CD4-positive, alpha-beta T cell (primary cell): ENCODE measurements around the gene TSC2. TPM values are rescaled to one million over a fixed set of nuclear protein-coding genes. Genes with fewer than 3 reads are reported as not detected.

Experiments used
- ATAC-seq: fragments of 200-7000 bp; cut with Tn5 transposase; one replicate; pipeline ENCODE4 v1.10.0; 2022; ENCODE audit warnings: mild to moderate bottlenecking; ENCODE audit not compliant: poor library complexity
- CTCF ChIA-PET: fragments of 350-600 bp; sonication (Branson Sonifier 250); formaldehyde crosslinking; loops from one replicate; lab custom pipeline; 2021; ENCODE audit warnings: antibody characterized with exemption, inconsistent platforms; lab: Charles Lee
- POLR2A ChIA-PET: fragments of 350-600 bp; sonication (Branson Sonifier 250); formaldehyde crosslinking; loops from one replicate; lab custom pipeline; 2021; ENCODE audit warnings: antibody characterized with exemption, inconsistent platforms; lab: Charles Lee
- DNase-seq, 14 experiments: peaks; one replicate each; pipeline ENCODE4 v3.0.0-alpha.2; 2013 to 2020; ENCODE audit warnings: mixed read lengths in 2 of 14
- H3K27ac ChIP-seq, 2 donors: one replicate each; pipeline versions ENCODE4 v1.5.1 to v1.7.0; 2013; ENCODE audit warnings: low read length in 2 of 2, low read depth in 1 of 2, mild to moderate bottlenecking in 1 of 2
- H3K27me3 ChIP-seq, 2 experiments: 1 replicate in 1 of 2; 2 replicates in 1 of 2; pipeline versions ENCODE4 v1.6.1 to v1.7.0; 2013; ENCODE audit warnings: low read length in 2 of 2, control low read depth in 1 of 2, mild to moderate bottlenecking in 1 of 2, moderate library complexity in 1 of 2; ENCODE audit not compliant: insufficient read depth in 2 of 2, control insufficient read depth in 1 of 2
- H3K36me3 ChIP-seq: one replicate; pipeline ENCODE4 v1.6.1; 2013; ENCODE audit warnings: low read length, control low read depth; ENCODE audit not compliant: insufficient read depth
- H3K4me1 ChIP-seq: one replicate; pipeline ENCODE4 v1.6.1; 2013; ENCODE audit warnings: low read length, control low read depth; ENCODE audit not compliant: insufficient read depth
- H3K4me3 ChIP-seq: one replicate; pipeline ENCODE4 v1.5.1; 2013; ENCODE audit warnings: mild to moderate bottlenecking, low read length, moderate library complexity
- H3K9me3 ChIP-seq, 2 experiments: 1 replicate in 1 of 2; 2 replicates in 1 of 2; pipeline versions ENCODE4 v1.6.1 to v1.7.0; 2013; ENCODE audit warnings: low read length in 2 of 2, mild to moderate bottlenecking in 2 of 2, control low read depth in 1 of 2, moderate library complexity in 1 of 2; ENCODE audit not compliant: control insufficient read depth in 1 of 2, insufficient read depth in 1 of 2
- H3K27ac Mint-ChIP-seq: one replicate; pipeline ENCODE4 v1.8.0; 2020; ENCODE audit warnings: mixed read lengths
- H3K27me3 Mint-ChIP-seq: one replicate; pipeline ENCODE4 v1.8.0; 2021; ENCODE audit warnings: mixed read lengths
- H3K36me3 Mint-ChIP-seq: one replicate; pipeline ENCODE4 v1.8.0; 2021; ENCODE audit warnings: low read depth, mixed read lengths
- H3K4me1 Mint-ChIP-seq: one replicate; pipeline ENCODE4 v1.8.0; 2021; ENCODE audit warnings: low read depth, mixed read lengths
- H3K4me3 Mint-ChIP-seq: one replicate; pipeline ENCODE4 v1.8.0; 2020; ENCODE audit warnings: mild to moderate bottlenecking, mixed read lengths
- H3K9me3 Mint-ChIP-seq: one replicate; pipeline ENCODE4 v1.8.0; 2020; ENCODE audit warnings: mixed read lengths
- CTCF ChIP-seq: fragments of 200-600 bp; IDR thresholded peaks from one replicate; pipeline ENCODE4 v1.8.0; 2022; ENCODE audit warnings: antibody characterized with exemption, mild to moderate bottlenecking
- intact Hi-C, 2 experiments: fragments of 100-400 bp; cut with DNase I in 1 of 2; cut with micrococcal nuclease in 1 of 2; formaldehyde crosslinking; loops; one replicate each; pipeline versions ENCODE4 v1.15.1 to v1.9.0; 2023 to 2025; cut with DNase I, micrococcal nuclease
- total RNA-seq, 174 experiments: library from RNA in 2 of 174; stranded (reverse) in 2 of 174; gene quantifications; one replicate each; pipeline ENCODE4 v1.2.3 and lab custom pipeline; 2021 to 2026

The TSC2 gene
- total RNA-seq, 2 experiments from 2014 or later: 83.0 to 85.0 TPM

- peaks cover 2% of the 10 kb centered on the region for H3K36me3 Mint-ChIP-seq
- ChIA-PET POLR2A (interaction anchor here (1.1 kb wide), 1 partner anchor 141 kb away, joined by 3 read pairs; no protein-coding TSS in a partner anchor), CTCF (no interaction called here)
- Histone ChIP-seq H3K36me3 (no peaks in the 10 kb centered on the region), H3K9me3 (no peaks in the 10 kb centered on the region), H3K4me3 (no peak overlapping the region), H3K27me3 (no peaks in the 10 kb centered on the region), H3K4me1 (peaks cover 18% of the 10 kb centered on the region), H3K27ac (no peak overlapping the region)
- no peak overlapping the region for H3K27ac Mint-ChIP-seq
- H3K4me1 Mint-ChIP-seq: peaks cover 12% of the 10 kb centered on the region
- H3K4me3 Mint-ChIP-seq: no peak overlapping the region
- TF ChIP-seq CTCF: no peak
- H3K27me3 Mint-ChIP-seq: no peaks in the 10 kb centered on the region
- H3K9me3 Mint-ChIP-seq: no peaks in the 10 kb centered on the region
- intact Hi-C loops: no loop called here
- DNase-seq: no peak
- no peak for ATAC-seq
Observed at GRCh38 chr16:2013527-2013926, 34.3 kb upstream of the TSC2 start.

GRCh38 chr16:2015117-2015946 lies 32.5 kb upstream of the TSC2 start:
- Mint-ChIP-seq H3K27ac (no peak overlapping the region), H3K9me3 (no peaks in the 10 kb centered on the region), H3K27me3 (peaks cover 6% of the 10 kb centered on the region), H3K36me3 (no peaks in the 10 kb centered on the region), H3K4me3 (no peak overlapping the region), H3K4me1 (peaks cover 2% of the 10 kb centered on the region)
- Histone ChIP-seq H3K27me3 (peaks cover 10 to 13% of the 10 kb centered on the region in 2 experiments), H3K27ac (no peak overlapping the region), H3K9me3 (no peaks in the 10 kb centered on the region), H3K4me1 (peaks cover 14% of the 10 kb centered on the region), H3K36me3 (no peaks in the 10 kb centered on the region), H3K4me3 (no peak overlapping the region)
- CTCF ChIA-PET: interaction anchor here (1.3 kb wide), 1 partner anchor 11 kb away, joined by 7 read pairs; no protein-coding TSS in a partner anchor
- no peak for TF ChIP-seq CTCF
- DNase-seq (no peak), ATAC-seq (no peak)
- intact Hi-C loops: no loop called here
- POLR2A ChIA-PET: no interaction called here

- Histone ChIP-seq H3K4me3 (no peak overlapping the region), H3K36me3 (no peaks in the 10 kb centered on the region), H3K9me3 (no peaks in the 10 kb centered on the region), H3K27ac (no peak overlapping the region), H3K4me1 (peaks cover 14% of the 10 kb centered on the region), H3K27me3 (peaks cover 15 to 18% of the 10 kb centered on the region in 2 experiments)
- TF ChIP-seq CTCF: no peak
- DNase-seq (no peak), ATAC-seq (no peak)
- no peaks in the 10 kb centered on the region for H3K4me1 Mint-ChIP-seq
- H3K27ac Mint-ChIP-seq: no peak overlapping the region
- H3K4me3 Mint-ChIP-seq: no peak overlapping the region
- no peaks in the 10 kb centered on the region for H3K9me3 Mint-ChIP-seq
- ChIA-PET CTCF (interaction anchor here (1.1 to 1.5 kb wide), 5 partner anchors 12 to 139 kb away, joined by 3 to 8 read pairs (median 7); partner anchors contain the start of gene TRAF7), POLR2A (interaction anchor here (1.2 kb wide), 1 partner anchor 140 kb away, joined by 3 read pairs; the partner anchor contains the start of gene TRAF7)
- H3K27me3 Mint-ChIP-seq: peaks cover 11% of the 10 kb centered on the region
- intact Hi-C loops: no loop called here
- no peaks in the 10 kb centered on the region for H3K36me3 Mint-ChIP-seq
Observed at GRCh38 chr16:2015947-2016208, 31.9 kb upstream of the TSC2 start.
